NCI-H2196 treated with DMSO at 0.1 percent for 48 hours (cell line): ENCODE data around the gene RBBP9.
"Not testable (repeated sequence)": the region's sequence is repeated elsewhere in the genome, so short reads cannot be mapped to it uniquely, and the experiment has no call there.

Experiments
- DNase-seq: peaks from one replicate; lab custom pipeline; 2025; ENCODE audit not compliant: unreplicated experiment; lab: John Stamatoyannopoulos, UW

Gene RBBP9

DNA sequence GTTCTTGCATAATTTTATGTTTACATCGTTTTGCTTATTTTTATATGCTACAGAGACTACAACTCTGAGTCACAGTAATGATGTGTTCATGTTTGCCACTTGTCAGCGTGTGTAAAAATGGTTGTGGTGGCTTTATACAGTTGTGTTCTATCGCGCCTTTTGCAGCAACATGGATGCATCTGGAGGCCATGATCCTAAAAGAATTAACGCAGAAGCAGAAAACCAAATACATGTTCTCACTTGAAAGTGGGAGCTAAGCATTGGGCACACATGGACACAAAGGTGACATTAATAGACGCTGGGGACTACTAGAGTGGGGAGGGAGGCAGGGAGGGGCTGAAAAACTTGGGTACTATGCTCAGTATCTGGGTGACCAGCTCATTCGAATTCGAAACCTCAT is 9.7 kb upstream of the RBBP9 start:
- DNase-seq = no peak

DNA sequence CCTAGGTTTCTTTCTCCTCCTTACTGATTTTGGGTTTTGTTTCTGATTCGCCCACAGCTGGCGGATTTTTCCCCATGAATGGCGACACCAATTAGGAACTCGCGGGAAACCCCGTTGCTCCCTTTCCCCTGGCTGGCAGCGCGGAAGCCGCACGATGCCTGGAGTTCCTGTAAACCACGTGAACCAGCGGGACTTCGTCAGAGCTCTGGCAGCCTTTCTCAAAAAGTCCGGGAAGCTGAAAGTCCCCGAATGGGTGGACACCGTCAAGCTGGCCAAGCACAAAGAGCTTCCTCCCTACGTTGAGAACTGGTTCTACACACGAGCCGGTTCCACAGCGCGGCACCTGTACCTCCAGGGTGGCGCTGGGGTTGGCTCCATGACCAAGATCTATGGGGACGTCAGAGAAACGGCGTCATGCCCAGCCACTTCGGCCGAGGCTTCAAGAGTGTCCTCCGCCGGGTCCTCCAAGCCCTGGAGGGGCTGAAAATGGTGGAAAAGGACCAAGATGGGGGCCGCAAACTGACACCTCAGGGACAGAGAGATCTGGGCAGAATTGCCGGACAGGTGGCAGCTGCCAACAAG is 7.5 kb upstream of the RBBP9 start:
- DNase-seq = no peak

DNA sequence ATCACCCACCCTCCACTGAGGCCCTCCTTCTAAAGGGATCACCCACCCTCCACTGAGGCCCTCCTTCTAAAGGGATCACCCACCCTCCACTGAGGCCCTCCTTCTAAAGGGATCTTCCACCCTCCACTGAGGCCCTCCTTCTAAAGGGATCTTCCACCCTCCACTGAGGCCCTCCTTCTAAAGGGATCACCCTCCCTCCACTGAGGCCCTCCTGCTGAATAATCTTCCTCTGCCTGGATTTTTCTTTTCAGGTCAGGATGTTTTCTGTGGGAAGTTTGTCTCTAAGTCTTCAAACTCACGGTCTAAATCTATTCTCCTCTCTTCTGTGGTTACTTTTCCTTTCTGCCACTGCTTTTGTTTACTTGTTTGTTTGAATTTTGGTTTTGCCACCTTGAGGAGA is 4.6 kb upstream of the RBBP9 start:
- DNase-seq = not testable (repeated sequence)

DNA sequence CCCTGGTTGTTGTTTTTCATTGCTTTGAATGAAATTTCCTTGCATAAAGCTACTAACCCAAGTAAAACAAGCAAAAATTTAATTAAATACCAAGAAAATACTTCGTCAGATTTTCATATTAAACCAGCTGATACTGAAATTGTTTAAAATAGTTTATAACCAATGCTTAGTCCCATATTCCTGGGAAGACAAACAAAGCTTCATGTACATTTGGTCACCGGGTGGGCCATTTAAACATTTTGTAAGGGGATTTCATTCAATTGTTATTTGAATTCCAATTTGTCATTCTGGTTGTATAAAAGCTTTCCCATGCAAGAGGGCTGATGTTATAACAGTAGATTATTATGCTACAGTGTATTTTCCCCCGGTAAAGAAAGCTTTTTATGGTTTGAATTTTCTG is 578 bp upstream of the RBBP9 start:
- DNase-seq = no peak

DNA sequence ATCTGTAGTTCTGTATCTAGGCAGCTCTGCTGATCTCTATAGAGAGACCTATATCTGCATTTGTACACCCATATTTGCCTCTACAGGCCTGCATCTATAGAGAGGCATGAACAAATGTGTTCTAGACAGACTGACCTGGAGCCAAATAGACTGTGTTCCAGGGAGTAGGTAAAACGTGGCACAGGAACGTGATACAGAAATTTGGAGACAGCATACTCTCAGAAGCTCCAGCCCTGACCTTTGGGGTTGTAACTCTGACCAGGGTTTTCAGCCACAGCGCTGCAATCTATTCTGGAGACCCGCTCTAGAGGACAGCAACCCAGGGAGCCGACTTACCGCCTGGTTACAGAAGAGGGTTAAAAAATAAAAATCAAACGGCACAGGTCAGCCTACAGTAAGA is 983 bp downstream of the RBBP9 start:
- DNase-seq = no peak

DNA sequence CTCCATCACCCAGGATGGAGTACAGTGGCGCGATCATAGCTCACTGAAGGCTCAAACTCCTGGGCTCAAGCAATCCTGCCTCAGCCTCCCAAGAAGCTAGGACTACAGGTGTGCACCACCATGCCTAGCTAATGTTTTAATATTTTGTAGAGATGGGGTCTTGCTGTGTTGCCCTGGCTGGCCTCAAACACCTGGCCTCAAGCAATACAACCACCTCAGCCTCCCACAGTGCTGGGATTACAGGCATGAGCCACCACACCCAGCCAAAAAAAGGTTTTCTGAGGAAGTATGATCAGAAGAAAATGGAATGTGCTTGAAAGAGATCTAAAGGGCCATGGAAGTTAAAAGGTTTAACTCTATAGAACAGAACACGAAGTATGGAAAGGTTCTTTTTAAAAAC is 8.7 kb downstream of the RBBP9 start:
- no peak for DNase-seq

DNA sequence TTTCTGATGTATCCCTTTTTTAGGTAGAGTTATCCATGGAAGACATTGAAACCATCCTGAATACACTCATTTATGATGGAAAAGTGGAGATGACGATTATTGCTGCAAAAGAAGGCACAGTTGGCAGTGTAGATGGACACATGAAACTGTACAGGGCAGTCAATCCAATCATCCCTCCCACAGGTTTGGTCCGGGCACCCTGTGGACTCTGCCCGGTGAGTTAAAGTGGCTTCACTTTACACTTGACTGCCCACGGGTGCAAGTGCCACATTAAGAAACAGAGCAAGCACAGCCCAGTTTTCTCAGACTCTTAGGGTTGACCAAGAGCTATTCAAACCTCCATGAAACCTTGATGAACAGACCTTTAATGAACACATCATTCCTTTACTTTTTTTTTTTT is 15.4 kb downstream of the RBBP9 start:
- no peak for DNase-seq

DNA sequence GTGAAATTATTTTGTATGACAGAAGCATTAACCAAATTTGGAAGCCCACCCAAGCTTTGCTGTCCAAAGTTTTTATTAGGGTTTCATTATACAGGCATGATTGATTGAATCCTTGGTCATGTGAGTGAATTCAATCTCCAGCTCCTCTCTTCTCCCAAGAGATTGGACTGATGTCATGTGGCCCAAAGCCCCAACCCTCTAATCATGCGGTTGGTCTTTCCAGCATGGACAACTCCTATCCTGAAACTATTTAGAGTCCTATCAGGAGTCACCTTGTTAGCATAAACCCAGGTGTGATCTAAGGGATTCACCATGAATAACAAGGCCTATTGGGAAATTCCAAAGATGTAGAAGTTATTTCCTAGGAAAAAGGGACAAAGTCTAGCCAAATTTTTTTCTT is 19.2 kb downstream of the RBBP9 start:
- no peak for DNase-seq

DNA sequence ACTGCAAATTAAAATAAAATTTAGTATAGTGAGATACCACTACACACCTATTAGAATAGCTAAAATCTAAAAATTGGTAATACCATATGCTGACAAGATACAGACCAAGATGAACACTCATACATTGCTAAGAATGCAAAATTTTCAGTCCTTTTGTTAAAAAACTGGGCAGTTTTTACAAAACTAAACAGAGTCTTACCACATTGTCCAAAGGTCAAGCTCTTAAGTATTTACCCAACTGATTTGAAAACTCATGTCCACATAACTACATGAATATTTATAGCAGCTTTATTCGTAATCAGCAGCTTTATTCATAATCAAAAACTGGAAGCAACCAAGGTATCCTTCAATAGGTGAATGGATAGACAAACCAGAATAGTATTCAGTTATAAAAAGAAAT is 19.8 kb downstream of the RBBP9 start:
- DNase-seq = no peak

DNA sequence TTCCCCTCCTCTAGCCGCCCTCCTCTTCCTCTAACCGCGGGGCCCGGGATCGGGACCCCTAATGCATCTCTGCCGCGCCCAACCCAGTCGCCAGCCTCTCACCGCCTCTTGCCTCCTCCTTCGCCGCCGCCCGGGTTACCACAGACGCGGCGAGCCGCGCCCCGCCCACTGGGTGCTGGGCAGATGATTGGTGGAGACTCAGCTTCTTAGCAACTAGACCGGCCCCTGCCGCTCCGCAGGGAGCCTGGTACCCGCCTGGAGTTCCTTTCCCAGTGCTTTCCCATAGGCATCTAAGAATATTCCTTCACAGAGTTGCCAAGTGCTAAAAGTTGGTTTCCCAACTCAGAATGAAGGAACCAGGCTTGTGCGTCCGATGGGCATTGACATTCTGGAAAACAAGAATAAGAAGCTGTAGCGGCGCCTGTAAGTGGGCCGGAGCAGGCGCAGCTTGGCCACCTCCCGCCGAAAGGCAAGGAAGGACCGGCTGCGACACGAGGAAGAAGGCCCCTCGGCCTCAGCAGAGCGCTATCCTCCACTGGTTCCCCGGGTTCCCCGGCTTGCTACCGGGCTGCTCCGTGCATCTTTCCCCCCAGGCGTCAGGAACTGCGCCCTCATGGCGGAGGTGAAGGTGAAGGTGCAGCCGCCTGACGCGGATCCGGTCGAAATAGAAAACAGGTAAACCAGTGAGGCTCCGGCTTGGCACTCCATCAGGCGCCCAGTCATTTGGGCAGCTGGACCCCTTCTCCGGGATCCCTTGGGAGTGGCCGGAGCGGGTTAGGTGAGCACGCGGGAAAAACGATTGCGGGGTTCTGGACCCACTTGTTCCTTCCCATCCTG is 29.9 kb downstream of the RBBP9 start, which contains the start of the genes DZANK1 and POLR3F:
DZANK1 (minus strand) TSS at position 137 of the 837 bp plus-strand sequence. CDS start 1,672 bp downstream, outside the sequence.
POLR3F (plus strand) TSS at position 497 of the 837 bp plus-strand sequence; CDS start at position 614, 117 bp downstream.
- peak; percentile 93 for DNase-seq

DNA sequence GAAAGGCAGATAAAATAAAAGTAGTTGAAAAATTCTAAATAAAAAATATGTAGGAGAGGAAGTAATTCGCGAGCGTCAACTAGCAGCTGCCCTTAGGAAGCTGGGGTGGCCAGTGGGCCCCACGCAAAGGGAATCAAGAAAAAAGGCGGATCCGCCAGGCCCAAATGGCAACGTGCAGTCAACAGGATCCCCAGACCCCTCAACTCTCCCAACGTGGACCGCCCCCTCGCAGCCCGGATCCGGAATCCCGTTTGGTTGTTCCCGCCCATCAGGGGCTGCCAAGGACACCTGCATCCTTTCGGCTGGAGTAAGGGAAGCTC is 30.5 kb downstream of the RBBP9 start:
- DNase-seq = no peak

DNA sequence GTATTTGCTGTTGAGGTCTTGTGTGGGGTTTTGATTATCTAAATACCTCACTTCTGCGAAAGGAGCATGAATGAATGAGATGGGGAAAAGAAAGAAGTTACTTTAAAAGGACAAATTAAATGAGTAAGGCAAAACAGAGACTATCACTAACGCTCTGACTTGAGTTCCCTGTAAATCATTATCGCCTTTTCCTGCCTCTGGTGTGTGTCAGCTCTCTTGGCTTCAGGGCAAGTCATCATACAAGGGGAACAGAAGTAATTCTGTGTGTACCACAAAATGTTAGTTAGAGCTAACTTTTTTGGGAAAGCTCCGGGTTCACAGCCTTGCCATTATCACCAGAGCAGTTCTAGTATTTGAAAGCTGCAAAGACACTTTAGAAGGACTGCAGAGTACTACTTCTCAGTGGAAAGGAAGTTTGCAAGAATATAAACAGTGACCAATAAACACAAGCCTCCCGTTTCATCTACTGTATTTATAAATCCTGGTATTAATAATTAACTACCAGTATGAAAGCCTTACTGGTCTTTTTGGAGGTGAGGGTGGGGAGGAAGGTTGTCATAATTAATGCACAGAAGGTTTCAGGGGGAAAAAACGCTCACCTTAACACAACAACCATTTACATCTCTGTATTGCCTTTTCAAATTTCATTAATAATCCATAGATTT is 31.4 kb downstream of the RBBP9 start:
- no peak for DNase-seq

DNA sequence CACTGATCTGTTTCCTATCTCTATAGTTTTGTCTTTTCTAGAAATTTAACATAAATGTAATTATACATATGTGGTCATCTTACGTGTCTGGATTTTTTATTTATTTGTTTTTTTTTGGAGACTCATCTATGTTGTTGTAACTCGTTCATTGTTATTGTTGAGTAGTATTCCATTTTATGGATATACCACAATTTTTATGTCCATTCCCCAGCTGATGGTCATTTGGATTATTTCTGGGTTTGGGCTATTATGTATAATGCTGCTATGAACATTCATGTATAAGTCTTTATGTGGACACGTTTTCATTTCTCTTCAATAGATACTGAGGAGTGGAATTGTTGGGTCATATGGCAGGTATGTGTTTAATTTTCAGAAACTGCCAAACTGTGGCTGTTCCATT is 40.4 kb downstream of the RBBP9 start:
- no peak for DNase-seq

DNA sequence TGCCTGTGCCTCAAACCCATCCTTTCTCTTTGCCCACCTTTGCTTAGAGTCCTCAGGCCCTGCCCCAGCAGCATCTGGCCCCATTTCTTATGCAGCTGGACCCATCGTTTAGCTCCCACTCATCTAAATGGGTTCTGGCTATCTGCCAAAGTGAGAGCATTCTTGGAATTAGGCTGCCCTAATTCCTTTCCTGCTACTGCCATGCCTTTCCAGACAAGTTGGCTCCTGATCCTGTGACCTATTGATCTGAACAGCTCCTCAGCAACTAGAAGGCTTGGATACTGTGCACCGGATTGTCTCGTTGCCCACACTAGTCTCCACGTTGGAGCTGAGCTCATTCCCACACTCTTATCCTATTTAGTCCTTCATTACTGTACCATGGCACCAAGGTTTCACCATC is 53.1 kb downstream of the RBBP9 start:
- DNase-seq = no peak

DNA sequence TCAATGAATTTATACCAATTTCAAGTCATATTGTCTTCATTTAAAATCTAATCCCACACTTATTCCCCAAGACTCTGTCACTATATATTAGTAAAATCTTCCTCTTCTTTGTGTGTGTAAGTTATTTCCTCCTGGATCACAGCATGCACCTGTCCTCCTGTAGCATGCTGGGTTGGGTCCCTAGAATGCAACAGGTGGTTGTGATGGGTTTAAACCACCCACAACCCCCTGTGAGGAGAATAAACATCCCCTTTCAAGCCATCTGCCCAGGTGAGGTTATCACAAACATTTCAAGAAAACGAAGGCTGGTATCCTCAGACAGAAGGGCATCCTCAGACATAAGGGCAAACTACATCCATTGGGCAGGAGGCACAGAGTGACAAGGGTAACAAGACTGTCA is 56.6 kb downstream of the RBBP9 start:
- no peak for DNase-seq

DNA sequence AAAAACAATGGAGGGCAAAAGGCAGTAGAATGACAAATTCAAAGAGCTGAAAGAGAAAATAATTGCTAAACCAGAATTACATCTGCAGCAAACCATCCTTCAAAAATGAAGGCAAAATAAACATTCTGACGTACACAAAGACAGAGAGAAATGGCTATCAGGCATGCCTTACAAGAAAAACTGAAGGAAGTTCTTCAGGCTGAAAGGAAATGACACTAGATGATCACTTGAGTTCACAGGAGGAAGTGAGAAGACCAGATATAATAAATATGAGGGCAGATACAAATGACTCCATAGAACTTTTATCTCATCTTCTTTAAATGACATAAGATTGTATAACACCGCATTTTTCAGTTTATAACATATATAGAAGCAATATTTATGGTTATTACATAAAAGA is 60.2 kb downstream of the RBBP9 start:
- DNase-seq = no peak
